Effector memory CD4-positive, alpha-beta T cell (primary cell): ENCODE data around the gene NT5C3A.

ENCODE experiments used
- DNase-seq, 3 donors: peaks; one replicate each; pipeline ENCODE4 v3.0.0-alpha.2; 2020
- H3K27ac ChIP-seq: 2 replicates; pipeline ENCODE4 v1.7.0; 2013; ENCODE audit warnings: mild to moderate bottlenecking, low read length, moderate library complexity; ENCODE audit not compliant: insufficient read depth, poor library complexity, severe bottlenecking
- H3K27me3 ChIP-seq: replicated peaks from 2 replicates; pipeline ENCODE4 v1.7.0; 2013; ENCODE audit warnings: mild to moderate bottlenecking, low read length; ENCODE audit not compliant: insufficient read depth, control insufficient read depth, poor library complexity, severe bottlenecking
- H3K36me3 ChIP-seq: 2 replicates; pipeline ENCODE4 v1.7.0; 2013; ENCODE audit warnings: mild to moderate bottlenecking, low read length, moderate library complexity; ENCODE audit not compliant: control insufficient read depth, insufficient read depth
- H3K4me1 ChIP-seq: 2 replicates; pipeline ENCODE4 v1.7.0; 2013; ENCODE audit warnings: low read length, mild to moderate bottlenecking; ENCODE audit not compliant: control insufficient read depth, insufficient read depth, poor library complexity, severe bottlenecking
- H3K4me3 ChIP-seq: 2 replicates; pipeline ENCODE4 v1.7.0; 2013; ENCODE audit warnings: low read length, low read depth, mild to moderate bottlenecking; ENCODE audit not compliant: insufficient read depth, poor library complexity, severe bottlenecking
- H3K9me3 ChIP-seq: 2 replicates; pipeline ENCODE4 v1.7.0; 2013; ENCODE audit warnings: mild to moderate bottlenecking, low read length, moderate library complexity; ENCODE audit not compliant: control insufficient read depth

Gene NT5C3A

DNA sequence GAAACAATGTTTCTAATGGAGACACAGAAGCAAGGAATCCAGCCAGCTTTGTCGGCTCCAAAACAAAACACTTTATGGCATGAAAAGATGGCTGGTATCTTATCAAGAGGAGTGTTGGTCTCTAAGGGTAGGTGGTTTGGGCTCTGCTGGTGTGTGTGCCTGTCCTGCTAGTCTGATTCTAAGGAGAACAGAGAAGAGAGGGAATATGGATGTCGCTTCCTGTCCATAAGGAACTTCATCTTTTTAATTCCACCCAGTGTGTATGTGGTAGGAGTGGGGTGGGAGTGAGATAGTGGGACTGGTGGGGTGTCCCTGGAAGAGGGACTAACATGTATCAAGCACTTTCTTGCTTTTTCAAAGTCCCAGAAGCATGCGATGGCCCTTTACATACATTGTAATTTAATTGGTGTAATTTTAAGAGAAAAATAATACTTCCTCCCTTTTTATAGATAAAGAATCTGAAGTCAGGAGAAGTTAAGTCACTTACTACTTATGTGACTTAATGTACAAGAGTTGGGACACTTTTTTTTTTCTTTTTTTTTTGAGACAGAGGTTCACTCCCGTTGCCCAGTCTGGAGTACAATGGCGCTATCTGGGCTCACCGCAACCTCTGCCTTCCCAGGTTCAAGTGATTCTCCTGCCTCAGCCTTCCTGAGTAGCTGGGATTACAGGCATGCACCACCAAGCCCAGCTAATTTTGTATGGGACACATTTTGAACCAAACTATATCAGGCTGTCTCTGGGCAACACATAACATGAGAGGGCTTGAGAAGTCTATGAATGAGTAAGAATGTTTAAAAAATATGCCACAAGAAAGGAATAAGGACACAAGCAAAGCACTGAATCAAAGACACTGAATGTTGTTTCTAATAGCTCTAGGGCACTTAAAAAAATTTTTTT lies 18.8 kb downstream of the NT5C3A start:
- DNase-seq, result no peak
- Histone ChIP-seq H3K4me3 (no peak overlapping the region), H3K27me3 (no peaks in the 10 kb centered on the region), H3K9me3 (no peaks in the 10 kb centered on the region), H3K36me3 (no peaks in the 10 kb centered on the region), H3K27ac (no peak overlapping the region), H3K4me1 (peaks cover 9% of the 10 kb centered on the region)

DNA sequence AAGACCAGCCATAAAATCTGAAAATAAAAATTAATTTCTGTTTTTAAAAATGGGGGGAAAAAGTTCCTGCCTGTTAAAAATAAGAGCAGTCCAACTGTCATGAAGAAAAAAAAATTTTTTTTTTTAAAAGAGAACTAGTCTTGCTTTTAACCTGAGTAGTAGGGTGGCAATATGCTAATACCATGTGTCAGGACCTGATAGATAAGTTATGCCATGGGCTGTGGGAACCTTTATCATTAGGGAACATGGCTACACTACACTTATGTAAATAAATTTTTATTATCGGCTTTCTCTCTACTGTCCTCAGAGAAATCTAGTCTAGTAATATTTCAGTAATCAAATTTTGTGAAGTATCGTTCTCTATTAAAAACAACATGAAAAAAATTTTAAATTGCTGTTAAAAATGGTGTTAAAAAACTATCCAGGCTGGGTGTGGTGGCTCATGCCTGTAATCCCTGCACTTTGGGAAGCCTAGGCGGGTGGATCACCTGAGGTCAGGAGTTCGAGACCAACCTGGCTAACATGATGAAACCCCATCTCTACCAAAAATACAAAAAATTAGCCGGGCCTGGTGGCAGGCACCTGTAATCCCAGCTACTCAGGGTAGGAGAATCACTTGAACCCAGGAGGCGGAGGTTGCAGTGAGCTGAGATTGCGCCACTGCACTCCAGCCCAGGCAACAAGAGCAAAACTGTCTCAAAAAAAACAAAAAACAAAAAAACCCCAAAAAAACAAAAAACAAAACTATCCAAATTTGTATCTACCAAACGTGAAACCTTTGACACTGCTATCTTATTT lies 20.7 kb downstream of the NT5C3A start:
- no peak for DNase-seq
- Histone ChIP-seq H3K4me1 (peaks cover 12% of the 10 kb centered on the region), H3K9me3 (no peaks in the 10 kb centered on the region), H3K36me3 (no peaks in the 10 kb centered on the region), H3K4me3 (no peak overlapping the region), H3K27me3 (no peaks in the 10 kb centered on the region), H3K27ac (peak overlapping the region; percentile 74)

DNA sequence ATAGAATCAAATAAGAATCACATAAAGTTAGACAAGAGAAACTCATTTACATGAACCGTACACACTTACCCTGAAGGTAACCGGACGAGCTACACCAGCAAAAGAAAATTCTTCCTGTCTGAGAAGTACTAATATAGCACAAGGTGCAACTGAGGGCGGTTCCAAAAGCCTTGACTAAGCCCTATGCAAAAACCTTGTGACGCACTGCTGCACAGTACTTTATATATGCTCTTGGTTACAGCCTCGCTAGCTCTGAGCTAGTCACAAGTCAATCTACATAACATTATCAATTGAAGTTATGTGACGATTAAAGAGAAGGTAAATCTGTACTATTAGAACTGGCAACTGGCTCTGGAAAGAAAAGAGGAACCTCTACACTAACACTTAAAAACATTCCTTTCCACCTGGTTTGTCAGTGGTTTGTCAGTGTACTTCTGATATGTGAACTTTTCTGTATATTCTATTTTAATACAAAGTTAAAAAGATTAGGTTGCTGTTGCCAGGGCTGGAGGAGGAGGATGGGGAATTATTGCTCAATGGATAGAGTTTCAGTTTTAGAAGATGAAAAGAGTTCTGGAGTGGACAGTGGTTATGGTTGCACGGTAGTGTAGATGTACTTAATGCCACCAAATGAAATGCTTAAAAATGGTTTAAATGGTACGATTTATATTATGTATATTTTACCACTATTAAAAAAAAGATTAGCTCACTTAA lies 21.6 kb downstream of the NT5C3A start:
- peak; percentile 40 to 58 (median 58) for DNase-seq
- H3K4me1 ChIP-seq, result peaks cover 12% of the 10 kb centered on the region
- peak overlapping the region; percentile 74 for H3K27ac ChIP-seq

DNA sequence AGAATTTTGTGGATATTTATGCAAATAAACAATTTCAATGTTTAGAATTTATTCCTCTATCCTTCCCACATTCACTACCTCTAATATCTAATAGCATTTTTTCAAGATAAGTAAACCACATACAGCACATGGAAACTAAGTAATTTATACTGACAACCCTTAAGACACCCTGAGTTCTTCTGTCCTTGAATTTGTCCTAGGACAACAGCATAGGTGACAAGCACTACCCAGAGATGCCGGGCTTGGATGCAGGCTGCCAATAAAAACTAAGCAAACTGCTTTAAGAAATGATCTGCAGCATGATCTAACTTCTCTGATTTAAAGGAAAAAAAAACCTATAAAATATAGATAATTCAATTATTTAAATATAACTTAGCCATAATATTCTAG lies 22.7 kb downstream of the NT5C3A start:
- peak overlapping the region; percentile 57 for H3K4me3 ChIP-seq
- H3K9me3 ChIP-seq, result no peaks in the 10 kb centered on the region
- peak overlapping the region; percentile 74 for H3K27ac ChIP-seq
- no peaks in the 10 kb centered on the region for H3K36me3 ChIP-seq
- no peak for DNase-seq
- peaks cover 12% of the 10 kb centered on the region for H3K4me1 ChIP-seq
- H3K27me3 ChIP-seq, result no peaks in the 10 kb centered on the region

More for the DNA sequence above, 21.6 kb downstream of the NT5C3A start:
- Histone ChIP-seq H3K27me3 (no peaks in the 10 kb centered on the region), H3K4me3 (peak overlapping the region; percentile 27), H3K36me3 (no peaks in the 10 kb centered on the region), H3K9me3 (no peaks in the 10 kb centered on the region)

DNA sequence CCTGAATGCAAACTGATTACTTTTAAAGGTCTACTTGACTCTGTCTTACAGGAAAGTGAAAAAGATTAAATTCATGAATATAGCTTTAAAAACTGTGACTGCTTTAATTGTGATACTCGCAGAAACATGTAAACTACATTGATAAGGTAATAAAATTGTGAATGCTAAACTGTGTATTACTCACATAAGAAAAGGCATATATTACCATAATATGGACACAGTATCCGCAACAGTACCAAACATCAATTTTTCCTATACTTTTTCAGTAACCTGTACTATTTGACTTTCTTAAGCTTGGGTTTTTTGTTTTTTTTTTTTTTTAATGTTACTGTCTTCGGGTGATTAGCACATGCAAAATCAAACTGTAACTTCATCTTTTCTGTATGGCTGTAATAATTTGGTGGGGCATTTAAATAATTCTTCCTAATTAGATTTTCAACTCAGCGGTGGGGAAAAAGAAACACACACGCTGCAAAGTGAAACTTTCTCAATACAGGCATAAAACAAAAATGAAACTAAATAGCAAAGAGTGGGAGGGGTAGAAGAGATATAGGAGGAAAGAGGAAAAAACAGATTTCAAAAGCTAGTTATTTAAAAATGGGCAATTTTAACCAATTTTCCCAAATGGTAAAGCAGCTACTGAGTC lies 23.2 kb downstream of the NT5C3A start:
- DNase-seq, result no peak
- peak overlapping the region; percentile 57 for H3K4me3 ChIP-seq
- peaks cover 12% of the 10 kb centered on the region for H3K4me1 ChIP-seq
- no peaks in the 10 kb centered on the region for H3K36me3 ChIP-seq
- H3K9me3 ChIP-seq, result no peaks in the 10 kb centered on the region
- H3K27me3 ChIP-seq, result no peaks in the 10 kb centered on the region
- H3K27ac ChIP-seq, result peak overlapping the region; percentile 74

DNA sequence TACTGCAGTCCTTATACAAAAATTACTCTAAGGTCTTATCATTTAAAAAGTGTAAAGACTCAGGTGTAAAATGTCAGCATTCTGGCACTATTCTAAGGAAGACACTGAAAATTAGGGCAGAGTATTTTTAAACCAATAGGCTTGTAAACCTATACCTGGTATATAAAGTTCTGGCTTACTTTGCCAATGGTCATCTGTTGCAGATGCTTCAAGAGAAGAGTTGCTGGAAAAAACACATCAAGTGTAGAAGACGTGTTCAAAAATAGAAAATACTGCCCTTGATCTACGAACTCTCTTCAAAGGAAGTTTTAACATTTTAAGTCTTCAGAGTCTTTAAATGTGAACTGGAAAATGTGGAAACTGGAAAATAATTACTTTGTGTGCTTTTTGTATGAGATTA lies 23.9 kb downstream of the NT5C3A start:
- no peak for DNase-seq
- H3K27me3 ChIP-seq, result no peaks in the 10 kb centered on the region
- peak overlapping the region; percentile 57 for H3K4me3 ChIP-seq
- H3K27ac ChIP-seq, result no peak overlapping the region
- no peaks in the 10 kb centered on the region for H3K9me3 ChIP-seq
- H3K36me3 ChIP-seq, result no peaks in the 10 kb centered on the region
- peaks cover 12% of the 10 kb centered on the region for H3K4me1 ChIP-seq

DNA sequence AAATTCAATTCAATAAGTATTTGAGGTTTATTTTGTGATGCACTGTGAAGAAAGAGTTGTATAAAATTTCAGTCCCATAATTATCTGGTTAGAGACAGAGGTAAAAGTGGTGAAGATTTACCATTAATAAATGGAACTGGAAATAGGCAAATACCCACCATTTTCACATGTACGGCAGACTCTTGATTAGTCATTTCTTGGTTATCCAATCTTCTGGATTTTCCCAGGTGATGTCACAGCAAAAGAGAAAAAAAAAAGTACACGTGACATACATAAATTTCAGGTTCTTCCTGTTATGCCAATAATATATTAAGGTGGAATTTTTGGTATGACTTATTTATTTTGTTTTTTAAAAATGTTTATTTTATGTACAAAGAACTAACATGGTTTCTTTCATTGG lies 26.8 kb downstream of the NT5C3A start:
- H3K4me3 ChIP-seq, result no peak overlapping the region
- H3K9me3 ChIP-seq, result no peaks in the 10 kb centered on the region
- no peak for DNase-seq
- H3K36me3 ChIP-seq, result no peaks in the 10 kb centered on the region
- no peak overlapping the region for H3K27ac ChIP-seq
- no peaks in the 10 kb centered on the region for H3K27me3 ChIP-seq
- peaks cover 8% of the 10 kb centered on the region for H3K4me1 ChIP-seq

DNA sequence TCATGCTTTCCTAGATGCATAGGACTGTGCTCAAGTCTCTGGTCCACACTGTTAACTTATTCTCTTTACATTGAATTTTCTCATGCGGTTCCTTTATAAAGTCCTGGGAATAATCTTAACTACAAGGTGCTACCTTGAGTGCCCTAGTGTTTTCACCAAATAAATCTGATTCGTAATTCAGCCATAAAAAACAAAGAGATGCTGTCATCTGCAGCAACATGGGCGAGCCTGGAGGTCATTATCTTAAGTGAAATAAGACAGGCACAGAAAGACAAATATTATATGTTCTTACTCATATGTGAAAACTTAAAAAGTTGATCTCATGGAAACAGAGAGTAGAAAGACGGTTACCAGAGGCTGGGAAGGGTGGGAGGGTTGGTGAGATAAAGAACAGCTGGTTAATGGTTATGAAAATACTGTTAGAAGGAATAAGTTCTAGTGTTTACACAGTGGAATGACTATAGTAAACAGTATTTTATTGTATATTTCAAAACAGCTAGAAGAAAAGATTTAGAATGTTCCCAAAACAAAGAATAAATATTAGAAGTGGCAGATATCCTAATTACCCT lies 38.3 kb downstream of the NT5C3A start:
- Histone ChIP-seq H3K4me1 (no peaks in the 10 kb centered on the region), H3K4me3 (no peak overlapping the region), H3K9me3 (no peaks in the 10 kb centered on the region), H3K27ac (no peak overlapping the region), H3K27me3 (no peaks in the 10 kb centered on the region), H3K36me3 (peaks cover 32% of the 10 kb centered on the region)
- no peak for DNase-seq

DNA sequence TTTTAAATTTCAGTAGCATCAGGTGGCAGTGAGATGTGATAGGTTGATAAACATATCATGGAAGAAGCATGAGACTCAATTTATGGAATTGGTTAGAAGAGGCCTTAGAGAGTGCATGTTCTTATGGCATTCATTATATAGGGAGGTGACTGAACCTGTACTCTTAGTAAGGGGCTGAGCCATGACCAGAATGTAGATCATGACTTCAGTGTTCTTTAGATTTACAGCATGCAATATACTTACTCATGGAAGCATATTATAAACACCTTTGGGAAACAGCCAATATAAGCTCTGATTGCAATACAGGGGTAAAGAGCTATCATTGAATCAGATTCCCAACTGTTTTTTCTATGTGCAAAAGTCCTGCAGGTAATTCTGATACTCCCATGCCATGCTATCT lies 50.2 kb downstream of the NT5C3A start:
- Histone ChIP-seq H3K36me3 (peaks cover 31% of the 10 kb centered on the region), H3K27ac (no peak overlapping the region), H3K4me1 (no peaks in the 10 kb centered on the region), H3K27me3 (no peaks in the 10 kb centered on the region), H3K4me3 (no peak overlapping the region), H3K9me3 (no peaks in the 10 kb centered on the region)
- DNase-seq, result no peak
